Activated B cell treated with CpG ODN at 0.5 μM for 24 hours (primary cell): ENCODE results near the gene BOLA2B. TPM values are rescaled to one million over a fixed set of nuclear protein-coding genes. Genes with fewer than 3 reads are reported as not detected.

Experiments used
- ATAC-seq: fragments of 200-7000 bp; cut with Tn5 transposase; one replicate; pipeline ENCODE4 v1.10.0; 2021; ENCODE audit warnings: low read depth, mild to moderate bottlenecking, moderate library complexity
- CTCF ChIA-PET: fragments of 350-600 bp; sonication (Branson Sonifier 250); formaldehyde crosslinking; loops from one replicate; lab custom pipeline; 2021; ENCODE audit warnings: antibody characterized with exemption; lab: Charles Lee
- POLR2A ChIA-PET: fragments of 350-600 bp; sonication (Branson Sonifier 250); formaldehyde crosslinking; loops from one replicate; lab custom pipeline; 2021; ENCODE audit warnings: antibody characterized with exemption; lab: Charles Lee
- DNase-seq: peaks from one replicate; pipeline ENCODE4 v3.0.0; 2022
- H3K27ac Mint-ChIP-seq: one replicate; pipeline ENCODE4 v1.8.0; 2020; ENCODE audit warnings: mixed read lengths
- H3K27me3 Mint-ChIP-seq: one replicate; pipeline ENCODE4 v1.8.0; 2021; ENCODE audit warnings: mixed read lengths
- H3K36me3 Mint-ChIP-seq: one replicate; pipeline ENCODE4 v1.8.0; 2021; ENCODE audit warnings: low read depth, mixed read lengths
- H3K4me1 Mint-ChIP-seq: one replicate; pipeline ENCODE4 v1.8.0; 2021; ENCODE audit warnings: mixed read lengths
- H3K4me3 Mint-ChIP-seq: one replicate; pipeline ENCODE4 v1.8.0; 2020; ENCODE audit warnings: mild to moderate bottlenecking, mixed read lengths
- H3K9me3 Mint-ChIP-seq: one replicate; pipeline ENCODE4 v1.8.0; 2020; ENCODE audit warnings: mixed read lengths
- intact Hi-C: fragments of 100-400 bp; cut with micrococcal nuclease; formaldehyde crosslinking; loops from one replicate; pipeline ENCODE4 v1.15.1; 2024
- total RNA-seq: library from RNA; stranded (reverse); gene quantifications from 2 replicates; pipeline ENCODE4 v1.2.3, GENCODE V29; 2022
- TF ChIP-seq, protein P1 (sequence below): fragments of 200-600 bp; IDR thresholded peaks from one replicate; pipeline ENCODE4 v1.8.0; 2022; ENCODE audit warnings: antibody characterized with exemption, mild to moderate bottlenecking

The BOLA2B gene
- total RNA-seq, 1 donor from 2014 or later = 145 TPM

DNA sequence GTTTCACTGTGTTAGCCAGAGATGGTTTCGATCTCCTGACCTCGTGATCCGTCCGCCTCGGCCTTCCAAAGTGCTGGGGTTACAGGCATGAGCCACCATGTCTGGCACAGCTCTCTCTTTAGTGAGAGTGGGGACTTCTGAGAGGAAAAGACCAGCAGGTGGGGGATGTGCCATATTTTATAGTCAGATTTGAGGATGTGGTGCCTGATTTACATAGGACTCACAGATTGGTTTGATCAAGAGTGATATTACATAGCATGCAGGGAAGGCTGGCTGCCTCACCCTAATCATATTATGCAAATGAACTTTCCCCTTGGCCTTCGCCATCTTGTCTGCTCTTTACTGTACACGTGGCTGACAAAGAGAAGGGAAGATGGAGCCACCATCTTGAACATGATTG is 42.4 kb downstream of the BOLA2B start:
- no peak for DNase-seq
- H3K27ac Mint-ChIP-seq = no peak overlapping the region
- no peaks in the 10 kb centered on the region for H3K36me3 Mint-ChIP-seq
- ATAC-seq = no peak
- ChIA-PET POLR2A (no interaction called here), CTCF (no interaction called here)
- TF ChIP-seq, protein P1, sequence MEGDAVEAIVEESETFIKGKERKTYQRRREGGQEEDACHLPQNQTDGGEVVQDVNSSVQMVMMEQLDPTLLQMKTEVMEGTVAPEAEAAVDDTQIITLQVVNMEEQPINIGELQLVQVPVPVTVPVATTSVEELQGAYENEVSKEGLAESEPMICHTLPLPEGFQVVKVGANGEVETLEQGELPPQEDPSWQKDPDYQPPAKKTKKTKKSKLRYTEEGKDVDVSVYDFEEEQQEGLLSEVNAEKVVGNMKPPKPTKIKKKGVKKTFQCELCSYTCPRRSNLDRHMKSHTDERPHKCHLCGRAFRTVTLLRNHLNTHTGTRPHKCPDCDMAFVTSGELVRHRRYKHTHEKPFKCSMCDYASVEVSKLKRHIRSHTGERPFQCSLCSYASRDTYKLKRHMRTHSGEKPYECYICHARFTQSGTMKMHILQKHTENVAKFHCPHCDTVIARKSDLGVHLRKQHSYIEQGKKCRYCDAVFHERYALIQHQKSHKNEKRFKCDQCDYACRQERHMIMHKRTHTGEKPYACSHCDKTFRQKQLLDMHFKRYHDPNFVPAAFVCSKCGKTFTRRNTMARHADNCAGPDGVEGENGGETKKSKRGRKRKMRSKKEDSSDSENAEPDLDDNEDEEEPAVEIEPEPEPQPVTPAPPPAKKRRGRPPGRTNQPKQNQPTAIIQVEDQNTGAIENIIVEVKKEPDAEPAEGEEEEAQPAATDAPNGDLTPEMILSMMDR = no peak
- peaks cover 2% of the 10 kb centered on the region for H3K9me3 Mint-ChIP-seq
- H3K4me3 Mint-ChIP-seq = no peak overlapping the region
- no peaks in the 10 kb centered on the region for H3K27me3 Mint-ChIP-seq
- intact Hi-C loops = no loop called here
- H3K4me1 Mint-ChIP-seq = peaks cover 5% of the 10 kb centered on the region

DNA sequence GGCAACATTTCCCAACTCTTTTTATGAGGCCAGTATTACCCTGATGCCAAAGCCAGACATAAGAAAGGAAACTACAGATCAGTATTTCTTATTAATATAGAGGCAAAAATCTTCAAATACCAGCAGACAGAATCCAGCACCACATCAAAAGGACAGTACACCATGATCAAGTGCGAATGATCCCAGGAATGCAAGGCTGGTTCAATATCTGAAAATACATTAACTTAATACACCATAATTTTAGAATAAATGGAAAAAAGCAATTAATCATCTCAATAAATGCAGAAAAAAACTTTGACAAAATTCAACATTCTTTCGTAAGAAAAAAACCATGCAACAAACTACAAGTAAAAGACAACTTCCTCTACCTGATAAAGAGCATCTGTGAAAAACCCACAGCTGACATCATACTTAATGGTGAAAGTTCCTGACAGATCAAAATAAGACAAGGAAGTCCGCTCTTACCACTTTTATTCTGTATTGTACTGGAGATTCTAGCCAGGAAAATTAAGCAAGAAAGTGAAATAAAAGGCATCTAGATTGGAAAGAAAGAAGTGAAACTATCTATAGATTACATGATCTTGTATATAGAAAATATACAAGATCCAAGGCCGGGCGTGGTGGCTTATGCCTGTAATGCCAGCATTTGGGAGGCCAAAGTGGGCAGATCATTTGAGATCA is 44.1 kb downstream of the BOLA2B start:
- Mint-ChIP-seq H3K9me3 (peaks cover 2% of the 10 kb centered on the region), H3K4me1 (peaks cover 5% of the 10 kb centered on the region), H3K27ac (no peak overlapping the region), H3K27me3 (no peaks in the 10 kb centered on the region), H3K4me3 (no peak overlapping the region), H3K36me3 (no peaks in the 10 kb centered on the region)
- TF ChIP-seq, protein P1 = no peak
- ATAC-seq (no peak), DNase-seq (no peak)
- intact Hi-C loops = no loop called here
- CTCF ChIA-PET = no interaction called here
- POLR2A ChIA-PET = no interaction called here

DNA sequence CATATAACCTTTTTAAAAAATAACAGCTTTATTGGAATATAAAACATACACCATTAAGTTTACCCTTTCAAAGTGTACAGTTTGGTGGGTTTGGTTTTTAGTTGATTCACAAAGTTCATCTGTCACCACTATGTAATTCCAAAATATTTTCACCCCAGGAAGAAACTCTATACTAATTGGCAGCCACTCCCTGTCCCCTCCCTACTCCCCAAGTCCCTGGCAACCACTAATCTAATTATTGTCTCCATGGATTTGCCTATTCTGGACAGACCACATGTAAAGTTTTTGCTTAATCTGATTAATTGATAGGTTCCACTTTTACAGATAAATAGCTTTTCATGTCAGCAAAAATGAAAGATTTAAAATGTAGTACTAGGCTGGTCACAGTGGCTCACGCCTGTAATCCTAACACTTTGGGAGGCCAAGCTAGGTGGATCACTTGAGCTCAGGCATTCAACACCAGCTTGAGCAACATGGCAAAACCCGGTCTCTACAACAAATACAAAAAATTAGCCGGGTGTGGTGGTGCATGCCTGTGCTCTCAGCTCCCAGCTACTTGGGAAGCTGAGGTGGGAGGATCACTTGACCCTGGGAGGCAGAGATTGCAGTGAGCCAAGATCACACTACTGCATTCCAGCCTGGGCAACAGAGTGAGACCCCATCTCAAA is 45.5 kb downstream of the BOLA2B start:
- DNase-seq (no peak), ATAC-seq (no peak)
- Mint-ChIP-seq H3K36me3 (no peaks in the 10 kb centered on the region), H3K9me3 (peaks cover 2% of the 10 kb centered on the region), H3K27ac (no peak overlapping the region), H3K4me1 (peaks cover 10% of the 10 kb centered on the region), H3K4me3 (no peak overlapping the region), H3K27me3 (no peaks in the 10 kb centered on the region)
- TF ChIP-seq, protein P1 = no peak
- ChIA-PET POLR2A (interaction anchor here (0.9 kb wide), 1 partner anchor 35 kb away, joined by 3 read pairs; the partner anchor contains the start of gene CORO1A), CTCF (no interaction called here)
- intact Hi-C loops = no loop called here

DNA sequence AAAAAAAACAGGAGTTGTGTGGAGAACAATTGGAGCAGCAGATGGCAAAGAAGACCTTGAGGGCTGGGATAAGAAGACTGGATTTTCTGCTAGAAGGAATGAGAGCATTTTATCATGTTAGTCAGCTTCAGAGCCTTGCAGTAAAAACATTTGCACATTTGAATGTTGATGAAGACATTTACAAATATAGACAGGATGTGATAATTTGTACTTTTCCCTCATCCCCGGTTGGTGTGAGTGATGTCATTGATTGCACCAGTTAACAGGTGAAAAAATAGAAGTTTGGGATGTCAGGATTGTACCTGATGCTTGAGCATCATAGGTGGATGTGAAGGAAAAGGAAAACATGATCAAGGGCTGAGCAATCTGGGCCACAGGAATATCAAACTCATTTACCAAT is 47.8 kb downstream of the BOLA2B start:
- Mint-ChIP-seq H3K9me3 (peaks cover 2% of the 10 kb centered on the region), H3K27ac (no peak overlapping the region), H3K4me3 (no peak overlapping the region), H3K36me3 (no peaks in the 10 kb centered on the region), H3K27me3 (no peaks in the 10 kb centered on the region), H3K4me1 (peaks cover 5% of the 10 kb centered on the region)
- ATAC-seq = no peak
- DNase-seq = no peak
- ChIA-PET POLR2A (no interaction called here), CTCF (no interaction called here)
- intact Hi-C loops = no loop called here
- TF ChIP-seq, protein P1 = no peak

DNA sequence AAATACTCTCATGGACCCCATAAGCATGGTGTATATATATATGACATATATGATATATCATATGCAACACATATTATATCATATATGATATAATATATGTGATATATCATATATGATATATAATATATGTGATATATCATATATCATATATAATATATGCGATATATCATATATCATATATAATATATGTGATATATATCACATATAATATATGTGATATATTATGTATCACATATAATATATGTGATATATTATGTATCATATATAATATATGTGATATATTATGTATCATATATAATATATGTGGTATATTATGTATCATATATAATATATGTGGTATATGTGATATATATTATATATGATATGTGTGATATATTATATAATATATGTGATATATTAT is 48.5 kb downstream of the BOLA2B start:
- Mint-ChIP-seq H3K36me3 (no peaks in the 10 kb centered on the region), H3K9me3 (peaks cover 2% of the 10 kb centered on the region), H3K27me3 (no peaks in the 10 kb centered on the region), H3K4me1 (peaks cover 7% of the 10 kb centered on the region), H3K4me3 (no peak overlapping the region), H3K27ac (no peak overlapping the region)
- POLR2A ChIA-PET = no interaction called here
- TF ChIP-seq, protein P1 = no peak
- intact Hi-C loops = no loop called here
- DNase-seq = no peak
- ATAC-seq = no peak
- CTCF ChIA-PET = no interaction called here
